Peyer's patch (tissue), 4 donors: Measurements from ENCODE around the gene YIPF6. TPM values are rescaled to one million over a fixed set of nuclear protein-coding genes. Genes with fewer than 3 reads are reported as not detected.
"Not testable (repeated sequence)": the region's sequence is repeated elsewhere in the genome, so short reads cannot be mapped to it uniquely, and the experiment has no call there.

Experiments
- DNase-seq, 3 donors: peaks; one replicate each; pipeline ENCODE4 v3.0.0-alpha.2; 2017 to 2019
- H3K27ac ChIP-seq, 4 donors: fragments of 200-600 bp; sonication (generic); one replicate each; pipeline ENCODE4 v1.5.1; 2016 to 2019
- H3K27me3 ChIP-seq, 2 donors: fragments of 200-600 bp; sonication (generic); one replicate each; pipeline ENCODE4 v1.5.1; 2019
- H3K36me3 ChIP-seq, 3 donors: fragments of 200-600 bp; sonication (generic); one replicate each; pipeline ENCODE4 v1.5.1; 2016 to 2019
- H3K4me1 ChIP-seq, 4 donors: fragments of 200-600 bp; sonication (generic); one replicate each; pipeline ENCODE4 v1.5.1; 2016 to 2019
- H3K4me3 ChIP-seq, 4 donors: fragments of 200-600 bp; sonication (generic); 1 replicate in 3 of 4; 2 replicates in 1 of 4; pipeline ENCODE4 v1.5.1; 2016 to 2019; ENCODE audit warnings: mild to moderate bottlenecking in 1 of 4
- H3K9me3 ChIP-seq, 4 donors: fragments of 200-600 bp; sonication (generic); one replicate each; pipeline ENCODE4 v1.5.1; 2016 to 2019; ENCODE audit warnings: mild to moderate bottlenecking in 1 of 4
- CTCF ChIP-seq, 6 experiments: fragments of 450-650 bp in 4 of 6; fragments of 200-600 bp in 2 of 6; sonication (generic) in 1 of 6; IDR thresholded peaks; one replicate each; pipeline ENCODE4 v1.5.1; 2017 to 2019; ENCODE audit warnings: antibody characterized with exemption in 6 of 6, mild to moderate bottlenecking in 3 of 6, moderate library complexity in 1 of 6
- POLR2A ChIP-seq, 2 donors: fragments of 450-650 bp; IDR thresholded peaks; one replicate each; pipeline ENCODE4 v1.5.1; 2017; ENCODE audit warnings: antibody characterized with exemption in 2 of 2, mild to moderate bottlenecking in 2 of 2, moderate library complexity in 2 of 2
- total RNA-seq, 4 donors: library from RNA; depleted of rRNA; stranded (reverse); fragments of >200 nt; gene quantifications; one replicate each; pipeline ENCODE4 v1.1.0, GENCODE V29; 2016

YIPF6 gene
- total RNA-seq, 4 donors from 2014 or later: 22.6 to 24.8 (median 23.9) TPM

- Histone ChIP-seq H3K27me3 (no peaks in the 10 kb centered on the region), H3K27ac (no peak overlapping the region), H3K4me1 (no peaks in the 10 kb centered on the region), H3K9me3 (no peaks in the 10 kb centered on the region), H3K36me3 (no peaks in the 10 kb centered on the region), H3K4me3 (no peak overlapping the region)
- TF ChIP-seq CTCF (IDR thresholded peaks at IDR 0.05) (no peak), POLR2A (IDR thresholded peaks at IDR 0.05) (no peak)
- DNase-seq: no peak
These were observed 38.0 kb downstream of the YIPF6 start for GRCh38 chrX:68536884-68537283.

GRCh38 chrX:68550193-68550592 lies 51.3 kb downstream of the YIPF6 start:
- H3K4me3 ChIP-seq: no peak overlapping the region
- no peaks in the 10 kb centered on the region for H3K27me3 ChIP-seq
- no peaks in the 10 kb centered on the region for H3K9me3 ChIP-seq
- DNase-seq: no peak
- no peak overlapping the region for H3K27ac ChIP-seq
- no peak for TF ChIP-seq CTCF (IDR thresholded peaks at IDR 0.05)
- TF ChIP-seq POLR2A (IDR thresholded peaks at IDR 0.05): no peak
- H3K36me3 ChIP-seq: no peaks in the 10 kb centered on the region
- no peaks in the 10 kb centered on the region for H3K4me1 ChIP-seq

- H3K4me3 ChIP-seq: no peak overlapping the region
- no peaks in the 10 kb centered on the region for H3K9me3 ChIP-seq
- no peaks in the 10 kb centered on the region for H3K36me3 ChIP-seq
- H3K27ac ChIP-seq: no peak overlapping the region
- no peaks in the 10 kb centered on the region for H3K4me1 ChIP-seq
- TF ChIP-seq CTCF (IDR thresholded peaks at IDR 0.05): no peak
- TF ChIP-seq POLR2A (IDR thresholded peaks at IDR 0.05): no peak
- no peaks in the 10 kb centered on the region for H3K27me3 ChIP-seq
- DNase-seq: no peak
These were observed 57.2 kb downstream of the YIPF6 start for GRCh38 chrX:68556036-68556435.

- not testable (repeated sequence) for H3K27ac ChIP-seq, H3K9me3 ChIP-seq, DNase-seq, H3K4me3 ChIP-seq, H3K27me3 ChIP-seq, H3K36me3 ChIP-seq, H3K4me1 ChIP-seq
These were observed 58.3 kb downstream of the YIPF6 start for GRCh38 chrX:68557126-68557525.

- DNase-seq, H3K9me3 ChIP-seq, H3K27ac ChIP-seq, H3K4me3 ChIP-seq, H3K36me3 ChIP-seq, H3K4me1 ChIP-seq, H3K27me3 ChIP-seq: not testable (repeated sequence)
These were observed 61.1 kb downstream of the YIPF6 start for GRCh38 chrX:68559905-68560304.

GRCh38 chrX:68568136-68568535 lies 69.3 kb downstream of the YIPF6 start:
- TF ChIP-seq CTCF (IDR thresholded peaks at IDR 0.05) (no peak), POLR2A (IDR thresholded peaks at IDR 0.05) (no peak)
- H3K4me3 ChIP-seq: no peak overlapping the region
- no peaks in the 10 kb centered on the region for H3K36me3 ChIP-seq
- no peak overlapping the region for H3K27ac ChIP-seq
- H3K9me3 ChIP-seq: no peaks in the 10 kb centered on the region
- no peak for DNase-seq
- no peaks in the 10 kb centered on the region for H3K27me3 ChIP-seq
- H3K4me1 ChIP-seq: no peaks in the 10 kb centered on the region

- Histone ChIP-seq H3K4me3 (no peak overlapping the region), H3K27me3 (no peaks in the 10 kb centered on the region), H3K4me1 (no peaks in the 10 kb centered on the region), H3K36me3 (no peaks in the 10 kb centered on the region), H3K9me3 (no peaks in the 10 kb centered on the region), H3K27ac (no peak overlapping the region)
- DNase-seq: no peak
- no peak for TF ChIP-seq POLR2A (IDR thresholded peaks at IDR 0.05)
- TF ChIP-seq CTCF (IDR thresholded peaks at IDR 0.05): no peak
These were observed 71.7 kb downstream of the YIPF6 start for GRCh38 chrX:68570598-68570997.
